Cerebellar cortex (tissue), 1 donor: Measurements from ENCODE around the gene AFF3.
"Not testable (repeated sequence)": the region's sequence is repeated elsewhere in the genome, so short reads cannot be mapped to it uniquely, and the experiment has no call there.

Experiments
- DNase-seq: peaks from one replicate; pipeline ENCODE4 v3.0.0-alpha.2; 2015; ENCODE audit warnings: low spot score

AFF3 gene

GRCh38 chr2:99961196-99961913, 181.0 kb downstream of the AFF3 start:
- no peak for DNase-seq

GRCh38 chr2:99960790-99961189, 181.6 kb downstream of the AFF3 start:
- DNase-seq: peak; percentile 99

GRCh38 chr2:99960291-99960690, 182.1 kb downstream of the AFF3 start:
- DNase-seq: no peak

GRCh38 chr2:99959261-99960014, 183.0 kb downstream of the AFF3 start:
- no peak for DNase-seq

GRCh38 chr2:99957332-99958133, 184.9 kb downstream of the AFF3 start:
- no peak for DNase-seq

GRCh38 chr2:99956232-99957030, 186.0 kb downstream of the AFF3 start:
- DNase-seq: no peak

GRCh38 chr2:99953750-99954149, 188.6 kb downstream of the AFF3 start:
- no peak for DNase-seq

- no peak for DNase-seq
These were observed 192.4 kb downstream of the AFF3 start for GRCh38 chr2:99949963-99950362.

- peak; percentile 82 for DNase-seq
These were observed 192.9 kb downstream of the AFF3 start for GRCh38 chr2:99949530-99949929.

GRCh38 chr2:99948010-99948409, 194.4 kb downstream of the AFF3 start:
- DNase-seq: no peak

- DNase-seq: not testable (repeated sequence)
These were observed 195.0 kb downstream of the AFF3 start for GRCh38 chr2:99947366-99947765.

- DNase-seq: no peak
These were observed 198.4 kb downstream of the AFF3 start for GRCh38 chr2:99944019-99944418.

GRCh38 chr2:99942561-99943347, 199.6 kb downstream of the AFF3 start:
- no peak for DNase-seq

GRCh38 chr2:99940963-99941362, 201.4 kb downstream of the AFF3 start:
- DNase-seq: peak; percentile 55

- DNase-seq: no peak
These were observed 203.3 kb downstream of the AFF3 start for GRCh38 chr2:99939135-99939534.

- DNase-seq: no peak
These were observed 204.1 kb downstream of the AFF3 start for GRCh38 chr2:99938250-99938649.

GRCh38 chr2:99936065-99936464, 206.3 kb downstream of the AFF3 start:
- DNase-seq: no peak

- no peak for DNase-seq
These were observed 206.7 kb downstream of the AFF3 start for GRCh38 chr2:99935662-99936061.

GRCh38 chr2:99933894-99934650, 208.3 kb downstream of the AFF3 start:
- no peak for DNase-seq

- DNase-seq: not testable (repeated sequence)
These were observed 208.9 kb downstream of the AFF3 start for GRCh38 chr2:99933491-99933890.
